MM.1S (cell line): ENCODE data around the gene ZDHHC11B.

Experiments
- DNase-seq: peaks from one replicate; pipeline ENCODE4 v3.0.0-alpha.2; 2015
- H2AFZ ChIP-seq: fragments of 300-600 bp; sonication (generic); 2 replicates; pipeline ENCODE4 v1.6.0; 2016; ENCODE audit warnings: antibody characterized with exemption, low read length
- H3F3A ChIP-seq: fragments of 300-600 bp; sonication (generic); 2 replicates; pipeline ENCODE4 v1.6.1; 2016; ENCODE audit warnings: mild to moderate bottlenecking, antibody characterized with exemption, low read length, moderate library complexity, mixed read lengths; ENCODE audit not compliant: insufficient read depth
- H3K27ac ChIP-seq: fragments of 300-600 bp; sonication (generic); 2 replicates; pipeline ENCODE4 v1.5.1; 2016; ENCODE audit warnings: mild to moderate bottlenecking, low read length
- H3K27me3 ChIP-seq: fragments of 300-600 bp; sonication (generic); replicated peaks from 2 replicates; pipeline ENCODE4 v1.6.0; 2016; ENCODE audit warnings: low read length; ENCODE audit not compliant: insufficient read depth
- H3K36me3 ChIP-seq: fragments of 300-600 bp; sonication (generic); replicated peaks from 2 replicates; pipeline ENCODE4 v1.6.1; 2016; ENCODE audit warnings: mild to moderate bottlenecking, low read length, mixed read lengths; ENCODE audit not compliant: insufficient read depth
- H3K4me1 ChIP-seq: fragments of 300-600 bp; sonication (generic); 2 replicates; pipeline ENCODE4 v1.6.1; 2016; ENCODE audit warnings: low read length, mixed read lengths
- H3K4me2 ChIP-seq: fragments of 300-600 bp; sonication (generic); 2 replicates; pipeline ENCODE4 v1.6.0; 2016; ENCODE audit warnings: low read depth, low read length
- H3K4me3 ChIP-seq: fragments of 300-600 bp; sonication (generic); 2 replicates; pipeline ENCODE4 v1.5.1; 2016; ENCODE audit warnings: low read length, mixed read lengths
- H3K79me2 ChIP-seq: fragments of 300-600 bp; sonication (generic); 2 replicates; pipeline ENCODE4 v1.6.1; 2016; ENCODE audit warnings: mixed run types, low read length, mixed read lengths
- H3K9ac ChIP-seq: fragments of 300-600 bp; sonication (generic); 2 replicates; pipeline ENCODE4 v1.6.1; 2016; ENCODE audit warnings: low read length, mixed read lengths
- H3K9me2 ChIP-seq: fragments of 300-600 bp; sonication (generic); replicated peaks from 2 replicates; pipeline ENCODE4 v1.6.1; 2016; ENCODE audit warnings: mild to moderate bottlenecking, low read length, mixed read lengths; ENCODE audit not compliant: insufficient read depth
- H3K9me3 ChIP-seq: fragments of 300-600 bp; sonication (generic); replicated peaks from 2 replicates; pipeline ENCODE4 v1.6.1; 2016; ENCODE audit warnings: mild to moderate bottlenecking, low read length, mixed read lengths; ENCODE audit not compliant: insufficient read depth
- H4K20me1 ChIP-seq: fragments of 300-600 bp; sonication (generic); 2 replicates; pipeline ENCODE4 v1.6.1; 2016; ENCODE audit warnings: mild to moderate bottlenecking, low read length, moderate library complexity, mixed read lengths; ENCODE audit not compliant: insufficient read depth
- EZH2 ChIP-seq: fragments of 300-600 bp; sonication (generic); optimal IDR thresholded peaks from 2 replicates; pipeline ENCODE3; 2017; ENCODE audit warnings: low read depth, mild to moderate bottlenecking, antibody characterized with exemption, low read length, mixed read lengths
- EZH2phosphoT487 ChIP-seq: fragments of 300-600 bp; sonication (generic); IDR thresholded peaks from 2 replicates; pipeline ENCODE4 v1.6.1; 2018; ENCODE audit warnings: antibody characterized with exemption, low read length
- TF ChIP-seq, protein P1 (sequence below): fragments of 300-600 bp; sonication (generic); IDR thresholded peaks from 2 replicates; pipeline ENCODE4 v1.5.1; 2016; ENCODE audit warnings: antibody characterized with exemption, low read length, mixed read lengths

The ZDHHC11B gene

DNA sequence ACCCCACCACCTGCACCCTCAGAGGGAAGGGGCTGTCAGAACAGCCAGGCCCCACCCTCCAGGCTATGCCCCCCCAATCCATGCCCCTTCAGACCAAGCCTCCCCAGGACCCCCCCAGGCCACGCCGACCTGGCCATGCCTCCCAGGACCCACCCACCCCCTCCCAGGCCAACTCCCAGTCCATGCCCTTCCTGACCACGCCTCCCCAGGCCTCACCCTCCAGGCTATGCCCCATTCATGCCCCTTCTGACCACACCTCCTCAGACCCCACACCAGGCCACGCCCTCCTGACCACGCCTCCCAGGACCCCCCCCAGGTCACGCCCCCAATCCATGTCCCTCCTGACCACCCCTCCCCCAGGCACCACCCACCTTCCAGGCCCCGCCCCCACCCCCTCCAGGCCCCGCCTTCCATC lies 119.0 kb downstream of the ZDHHC11B start:
- H3K27ac ChIP-seq: no peak overlapping the region
- H3K9me3 ChIP-seq: no peaks in the 10 kb centered on the region
- no peak overlapping the region for H3K4me3 ChIP-seq
- DNase-seq: no peak
- H3K4me2 ChIP-seq: no peak overlapping the region
- H3K4me1 ChIP-seq: no peaks in the 10 kb centered on the region
- TF ChIP-seq EZH2phosphoT487: no peak
- TF ChIP-seq, protein P1, sequence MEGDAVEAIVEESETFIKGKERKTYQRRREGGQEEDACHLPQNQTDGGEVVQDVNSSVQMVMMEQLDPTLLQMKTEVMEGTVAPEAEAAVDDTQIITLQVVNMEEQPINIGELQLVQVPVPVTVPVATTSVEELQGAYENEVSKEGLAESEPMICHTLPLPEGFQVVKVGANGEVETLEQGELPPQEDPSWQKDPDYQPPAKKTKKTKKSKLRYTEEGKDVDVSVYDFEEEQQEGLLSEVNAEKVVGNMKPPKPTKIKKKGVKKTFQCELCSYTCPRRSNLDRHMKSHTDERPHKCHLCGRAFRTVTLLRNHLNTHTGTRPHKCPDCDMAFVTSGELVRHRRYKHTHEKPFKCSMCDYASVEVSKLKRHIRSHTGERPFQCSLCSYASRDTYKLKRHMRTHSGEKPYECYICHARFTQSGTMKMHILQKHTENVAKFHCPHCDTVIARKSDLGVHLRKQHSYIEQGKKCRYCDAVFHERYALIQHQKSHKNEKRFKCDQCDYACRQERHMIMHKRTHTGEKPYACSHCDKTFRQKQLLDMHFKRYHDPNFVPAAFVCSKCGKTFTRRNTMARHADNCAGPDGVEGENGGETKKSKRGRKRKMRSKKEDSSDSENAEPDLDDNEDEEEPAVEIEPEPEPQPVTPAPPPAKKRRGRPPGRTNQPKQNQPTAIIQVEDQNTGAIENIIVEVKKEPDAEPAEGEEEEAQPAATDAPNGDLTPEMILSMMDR: no peak
- TF ChIP-seq EZH2: no peak
- no peaks in the 10 kb centered on the region for H4K20me1 ChIP-seq
- H3K79me2 ChIP-seq: no peaks in the 10 kb centered on the region
- no peaks in the 10 kb centered on the region for H3K9me2 ChIP-seq
- no peaks in the 10 kb centered on the region for H3F3A ChIP-seq
- no peak overlapping the region for H2AFZ ChIP-seq
- no peak overlapping the region for H3K9ac ChIP-seq
- no peaks in the 10 kb centered on the region for H3K27me3 ChIP-seq
- H3K36me3 ChIP-seq: no peaks in the 10 kb centered on the region

DNA sequence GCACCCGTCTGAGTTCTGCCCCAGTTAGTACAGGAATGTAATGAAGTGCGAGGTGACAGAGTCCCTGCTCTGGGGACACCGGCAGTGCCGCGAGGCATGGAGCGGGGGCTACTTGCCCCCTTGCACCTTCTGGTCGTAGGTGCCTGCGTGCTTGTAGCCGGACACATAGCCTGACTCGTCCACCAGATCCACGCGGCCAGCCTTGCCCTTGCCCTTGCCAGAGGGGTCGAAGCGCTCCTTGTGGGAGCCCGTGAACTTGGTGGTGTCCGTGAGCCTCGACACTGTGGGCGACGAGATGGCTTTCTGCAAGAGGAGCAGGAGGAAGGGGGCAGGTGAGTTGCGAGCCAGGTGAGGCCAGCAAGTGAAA lies 119.6 kb downstream of the ZDHHC11B start:
- TF ChIP-seq EZH2phosphoT487 (no peak), EZH2 (no peak)
- TF ChIP-seq, protein P1: no peak
- Histone ChIP-seq H3K27ac (no peak overlapping the region), H3K4me2 (no peak overlapping the region), H2AFZ (no peak overlapping the region), H3F3A (no peaks in the 10 kb centered on the region), H3K79me2 (no peaks in the 10 kb centered on the region), H3K9me3 (no peaks in the 10 kb centered on the region), H3K4me1 (no peaks in the 10 kb centered on the region), H3K27me3 (no peaks in the 10 kb centered on the region), H3K9ac (no peak overlapping the region), H3K4me3 (no peak overlapping the region), H3K9me2 (no peaks in the 10 kb centered on the region), H3K36me3 (no peaks in the 10 kb centered on the region), H4K20me1 (no peaks in the 10 kb centered on the region)
- DNase-seq: no peak

DNA sequence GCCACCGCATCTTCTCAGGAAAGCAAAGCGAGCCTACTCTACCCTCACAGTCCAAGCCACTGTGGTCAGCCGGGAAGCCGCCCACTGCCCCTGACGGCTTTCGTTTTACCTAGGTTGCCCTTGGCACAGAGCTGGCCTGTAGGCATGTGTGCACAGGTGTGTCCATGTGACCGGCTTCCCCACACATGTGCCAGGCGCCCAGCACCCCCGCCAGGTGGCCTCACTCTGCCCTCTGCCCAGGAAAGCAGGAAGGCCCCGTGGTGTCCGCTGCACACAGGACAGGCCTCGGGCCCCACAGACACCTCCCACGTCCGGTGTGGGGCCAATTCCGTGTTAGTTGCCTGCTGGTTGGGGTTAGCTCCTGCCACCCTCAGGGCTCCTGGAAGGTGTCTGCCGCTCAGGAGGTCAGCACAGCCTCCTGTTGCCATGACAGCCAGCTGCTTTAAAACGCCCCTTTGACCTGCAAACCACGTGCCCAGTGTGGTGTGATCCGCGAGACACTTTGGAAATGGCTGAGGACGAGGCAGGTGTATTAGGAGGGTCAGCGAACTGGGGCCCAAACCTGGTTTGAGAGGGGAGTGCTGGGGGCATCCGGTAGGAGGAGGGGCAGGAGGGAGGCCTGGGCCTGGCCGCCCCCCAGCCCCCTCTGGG lies 120.1 kb downstream of the ZDHHC11B start:
- Histone ChIP-seq H3K9me3 (no peaks in the 10 kb centered on the region), H3F3A (no peaks in the 10 kb centered on the region), H3K79me2 (no peaks in the 10 kb centered on the region), H3K27me3 (no peaks in the 10 kb centered on the region), H3K4me3 (no peak overlapping the region), H2AFZ (no peak overlapping the region), H3K36me3 (no peaks in the 10 kb centered on the region), H3K4me2 (no peak overlapping the region), H3K27ac (no peak overlapping the region), H3K9me2 (no peaks in the 10 kb centered on the region), H4K20me1 (no peaks in the 10 kb centered on the region), H3K9ac (no peak overlapping the region), H3K4me1 (no peaks in the 10 kb centered on the region)
- TF ChIP-seq EZH2: no peak
- TF ChIP-seq, protein P1: no peak
- no peak for TF ChIP-seq EZH2phosphoT487
- no peak for DNase-seq
